HG03432 (cell line): Measurements from ENCODE around the gene UQCRC1.

Experiments used
- ATAC-seq: cut with Tn5 transposase; IDR thresholded peaks from one replicate; pipeline ENCODE4 v1.9.1; 2021; ENCODE audit warnings: mild to moderate bottlenecking, moderate library complexity; ENCODE audit not compliant: unreplicated experiment

The UQCRC1 gene

GRCh38 chr3:48599509-48600285, 9.7 kb downstream of the UQCRC1 start:
- ATAC-seq, result no peak

- no peak for ATAC-seq
These were observed 10.4 kb downstream of the UQCRC1 start for GRCh38 chr3:48599077-48599501.

- no peak for ATAC-seq
These were observed 10.9 kb downstream of the UQCRC1 start for GRCh38 chr3:48598323-48599076.

GRCh38 chr3:48597408-48597800, 12.0 kb downstream of the UQCRC1 start:
- ATAC-seq, result no peak

- no peak for ATAC-seq
These were observed 12.6 kb downstream of the UQCRC1 start for GRCh38 chr3:48596676-48597407.

GRCh38 chr3:48596157-48596556, 13.3 kb downstream of the UQCRC1 start:
- ATAC-seq, result no peak

GRCh38 chr3:48595526-48596121, 13.8 kb downstream of the UQCRC1 start:
- no peak for ATAC-seq

- no peak for ATAC-seq
These were observed 14.3 kb downstream of the UQCRC1 start, which contains the start of gene COL7A1 for GRCh38 chr3:48595075-48595525. TSS of gene COL7A1 (minus strand) at chr3:48595329. CDS start at chr3:48595159, 170 bp downstream.

- no peak for ATAC-seq
These were observed 14.9 kb downstream of the UQCRC1 start for GRCh38 chr3:48594417-48595049.

GRCh38 chr3:48593337-48593736, 16.1 kb downstream of the UQCRC1 start:
- no peak for ATAC-seq

- ATAC-seq, result no peak
These were observed 16.8 kb downstream of the UQCRC1 start for GRCh38 chr3:48592519-48593087.

- no peak for ATAC-seq
These were observed 17.4 kb downstream of the UQCRC1 start for GRCh38 chr3:48591886-48592518.

- no peak for ATAC-seq
These were observed 18.0 kb downstream of the UQCRC1 start for GRCh38 chr3:48591436-48591835.

GRCh38 chr3:48588230-48588629, 21.2 kb downstream of the UQCRC1 start:
- ATAC-seq, result no peak

GRCh38 chr3:48587686-48588085, 21.8 kb downstream of the UQCRC1 start:
- no peak for ATAC-seq

- no peak for ATAC-seq
These were observed 24.0 kb downstream of the UQCRC1 start for GRCh38 chr3:48585411-48585810.

GRCh38 chr3:48584836-48585235, 24.6 kb downstream of the UQCRC1 start:
- no peak for ATAC-seq

GRCh38 chr3:48581621-48582481, 27.6 kb downstream of the UQCRC1 start:
- ATAC-seq, result no peak

GRCh38 chr3:48576647-48577046, 32.8 kb downstream of the UQCRC1 start:
- no peak for ATAC-seq
